Raji (cell line): ENCODE results near the gene FBXW4.

Source experiments
- POLR2A ChIP-seq: IDR thresholded peaks from 2 replicates; pipeline ENCODE4 v1.6.1; 2011; ENCODE audit warnings: low read depth, low read length, control low read depth; ENCODE audit not compliant: insufficient read depth

The FBXW4 gene

GRCh38 chr10:101617824-101618568 is 77.0 kb downstream of the FBXW4 start:
- TF ChIP-seq POLR2A = no peak

- TF ChIP-seq POLR2A = no peak
Measured at GRCh38 chr10:101617102-101617823, 77.7 kb downstream of the FBXW4 start.

GRCh38 chr10:101616415-101617101 is 78.4 kb downstream of the FBXW4 start:
- no peak for TF ChIP-seq POLR2A

- no peak for TF ChIP-seq POLR2A
Measured at GRCh38 chr10:101615525-101616116, 79.3 kb downstream of the FBXW4 start.

GRCh38 chr10:101614663-101615524 is 80.1 kb downstream of the FBXW4 start:
- TF ChIP-seq POLR2A = no peak

GRCh38 chr10:101613646-101614045 is 81.3 kb downstream of the FBXW4 start:
- no peak for TF ChIP-seq POLR2A

GRCh38 chr10:101612872-101613271 is 82.1 kb downstream of the FBXW4 start:
- TF ChIP-seq POLR2A = no peak

- TF ChIP-seq POLR2A = no peak
Measured at GRCh38 chr10:101612086-101612485, 82.9 kb downstream of the FBXW4 start.

- no peak for TF ChIP-seq POLR2A
Measured at GRCh38 chr10:101611096-101611905, 83.7 kb downstream of the FBXW4 start.

- TF ChIP-seq POLR2A = no peak
Measured at GRCh38 chr10:101609481-101609880, 85.5 kb downstream of the FBXW4 start.

- TF ChIP-seq POLR2A = no peak
Measured at GRCh38 chr10:101607124-101607523, 87.8 kb downstream of the FBXW4 start.

GRCh38 chr10:101602761-101603398 is 92.1 kb downstream of the FBXW4 start:
- TF ChIP-seq POLR2A = no peak

GRCh38 chr10:101601541-101601940 is 93.4 kb downstream of the FBXW4 start:
- TF ChIP-seq POLR2A = no peak
